Immature natural killer cell (primary cell): ENCODE data around the gene ENSA. TPM values are rescaled to one million over a fixed set of nuclear protein-coding genes. Genes with fewer than 3 reads are reported as not detected.
A peak's percentile ranks its signal among the peaks of the same experiment; 100 is the strongest.
"Not testable (repeated sequence)": the region's sequence is repeated elsewhere in the genome, so short reads cannot be mapped to it uniquely, and the experiment has no call there.

ENCODE experiments used
- DNase-seq, 3 donors: peaks; one replicate each; pipeline ENCODE4 v3.0.0; 2022; ENCODE audit warnings: mixed read lengths in 1 of 3
- H3K27ac Mint-ChIP-seq, 6 donors: one replicate each; pipeline ENCODE4 v1.8.0; 2020; ENCODE audit warnings: mixed read lengths in 6 of 6, mild to moderate bottlenecking in 5 of 6, inconsistent platforms in 4 of 6, moderate library complexity in 3 of 6
- H3K27me3 Mint-ChIP-seq, 3 donors: one replicate each; pipeline ENCODE4 v1.8.0; 2020 to 2021; ENCODE audit warnings: low read depth in 3 of 3, mild to moderate bottlenecking in 3 of 3, mixed read lengths in 3 of 3, moderate library complexity in 3 of 3, inconsistent platforms in 1 of 3
- H3K36me3 Mint-ChIP-seq, 3 donors: one replicate each; pipeline ENCODE4 v1.8.0; 2020; ENCODE audit warnings: mixed read lengths in 3 of 3, inconsistent platforms in 2 of 3, mild to moderate bottlenecking in 2 of 3
- H3K4me1 Mint-ChIP-seq, 2 donors: one replicate each; pipeline ENCODE4 v1.8.0; 2020; ENCODE audit warnings: inconsistent platforms in 2 of 2, mild to moderate bottlenecking in 2 of 2, mixed read lengths in 2 of 2, moderate library complexity in 1 of 2
- H3K4me3 Mint-ChIP-seq, 5 donors: one replicate each; pipeline ENCODE4 v1.8.0; 2020; ENCODE audit warnings: mild to moderate bottlenecking in 5 of 5, mixed read lengths in 5 of 5, inconsistent platforms in 3 of 5, moderate library complexity in 3 of 5
- H3K9me3 Mint-ChIP-seq, 6 donors: one replicate each; pipeline ENCODE4 v1.8.0; 2020; ENCODE audit warnings: mild to moderate bottlenecking in 6 of 6, mixed read lengths in 6 of 6, inconsistent platforms in 4 of 6, moderate library complexity in 3 of 6
- polyA plus RNA-seq, 3 donors: library from polyadenylated mRNA; unstranded; fragments of 300-500 nt; fragmentation: Illumina TruSeq; gene quantifications; one replicate each; pipeline ENCODE4 v1.2.3, GENCODE V29; 2021

Gene ENSA
- polyA plus RNA-seq, 3 donors from 2014 or later, result 52.2 to 97.5 (median 82.3) TPM

- no peaks in the 10 kb centered on the region for H3K9me3 Mint-ChIP-seq
- H3K4me3 Mint-ChIP-seq, result peak overlapping the region; percentile 20 to 77 (median 63)
- H3K36me3 Mint-ChIP-seq, result peaks cover 4 to 19% (median 18%) of the 10 kb centered on the region in 3 donors
- peaks cover 40 to 56% of the 10 kb centered on the region in 2 donors for H3K4me1 Mint-ChIP-seq
- DNase-seq, result peak; percentile 57 to 68 (median 60)
- H3K27me3 Mint-ChIP-seq, result peaks cover 3 to 26% (median 5%) of the 10 kb centered on the region in 3 donors
- peak overlapping the region; percentile 90 to 100 (median 97) for H3K27ac Mint-ChIP-seq
Measured at GRCh38 chr1:150613061-150613920, 16.1 kb downstream of the ENSA start.

- Mint-ChIP-seq H3K4me3 (peak overlapping the region; percentile 25 to 71 (median 67)), H3K36me3 (peaks cover 2 to 17% (median 16%) of the 10 kb centered on the region in 3 donors), H3K9me3 (no peaks in the 10 kb centered on the region), H3K27me3 (peaks cover 3 to 26% (median 5%) of the 10 kb centered on the region in 3 donors), H3K4me1 (peaks cover 40 to 56% of the 10 kb centered on the region in 2 donors), H3K27ac (peak overlapping the region; percentile 90 to 100 (median 97))
- no peak for DNase-seq
Measured at GRCh38 chr1:150612014-150612345, 17.4 kb downstream of the ENSA start.

- H3K27me3 Mint-ChIP-seq, result peaks cover 2 to 26% (median 5%) of the 10 kb centered on the region in 3 donors
- peaks cover 0 to 9% (median 6%) of the 10 kb centered on the region in 3 donors for H3K36me3 Mint-ChIP-seq
- no peaks in the 10 kb centered on the region for H3K9me3 Mint-ChIP-seq
- peak overlapping the region; percentile 90 to 100 (median 97) for H3K27ac Mint-ChIP-seq
- no peak overlapping the region for H3K4me3 Mint-ChIP-seq
- peaks cover 37 to 43% of the 10 kb centered on the region in 2 donors for H3K4me1 Mint-ChIP-seq
- no peak for DNase-seq
Measured at GRCh38 chr1:150610576-150610975, 18.8 kb downstream of the ENSA start.

- peaks cover 0 to 7% (median 0%) of the 10 kb centered on the region in 3 donors for H3K36me3 Mint-ChIP-seq
- H3K27me3 Mint-ChIP-seq, result peaks cover 2 to 26% (median 5%) of the 10 kb centered on the region in 3 donors
- H3K27ac Mint-ChIP-seq, result peak overlapping the region; percentile 90 to 100 (median 97)
- no peak overlapping the region for H3K4me3 Mint-ChIP-seq
- peaks cover 34 to 35% of the 10 kb centered on the region in 2 donors for H3K4me1 Mint-ChIP-seq
- no peak for DNase-seq
- H3K9me3 Mint-ChIP-seq, result no peaks in the 10 kb centered on the region
Measured at GRCh38 chr1:150609732-150610131, 19.7 kb downstream of the ENSA start.

GRCh38 chr1:150606463-150607142, 22.8 kb downstream of the ENSA start:
- peaks cover 0 to 4% (median 2%) of the 10 kb centered on the region in 3 donors for H3K27me3 Mint-ChIP-seq
- peaks cover 7 to 10% of the 10 kb centered on the region in 2 donors for H3K4me1 Mint-ChIP-seq
- no peaks in the 10 kb centered on the region for H3K36me3 Mint-ChIP-seq
- no peak for DNase-seq
- H3K27ac Mint-ChIP-seq, result peak overlapping the region in 2 of 6 donors; percentile 43 to 86
- no peaks in the 10 kb centered on the region for H3K9me3 Mint-ChIP-seq
- H3K4me3 Mint-ChIP-seq, result no peak overlapping the region

GRCh38 chr1:150605451-150605731, 24.0 kb downstream of the ENSA start:
- not testable (repeated sequence) for H3K27ac Mint-ChIP-seq, DNase-seq, H3K4me3 Mint-ChIP-seq, H3K4me1 Mint-ChIP-seq, H3K36me3 Mint-ChIP-seq, H3K9me3 Mint-ChIP-seq, H3K27me3 Mint-ChIP-seq

- H3K27ac Mint-ChIP-seq, result peak overlapping the region in 2 of 6 donors; percentile 11 to 68
- H3K4me3 Mint-ChIP-seq, result no peak overlapping the region
- H3K36me3 Mint-ChIP-seq, result peaks cover 0 to 6% (median 0%) of the 10 kb centered on the region in 3 donors
Measured at GRCh38 chr1:150604226-150604588, 25.2 kb downstream of the ENSA start.

GRCh38 chr1:150603711-150604110, 25.7 kb downstream of the ENSA start:
- H3K9me3 Mint-ChIP-seq, result no peaks in the 10 kb centered on the region
- H3K27me3 Mint-ChIP-seq, result no peaks in the 10 kb centered on the region
- peaks cover 0 to 6% (median 0%) of the 10 kb centered on the region in 3 donors for H3K36me3 Mint-ChIP-seq
- no peak overlapping the region for H3K4me3 Mint-ChIP-seq
- peak overlapping the region in 1 of 6 donors; percentile 61 for H3K27ac Mint-ChIP-seq
- H3K4me1 Mint-ChIP-seq, result no peaks in the 10 kb centered on the region
- no peak for DNase-seq

More at GRCh38 chr1:150604226-150604588, 25.2 kb downstream of the ENSA start:
- no peaks in the 10 kb centered on the region for H3K4me1 Mint-ChIP-seq
- H3K27me3 Mint-ChIP-seq, result no peaks in the 10 kb centered on the region
- DNase-seq, result no peak
- H3K9me3 Mint-ChIP-seq, result no peaks in the 10 kb centered on the region

GRCh38 chr1:150602372-150602771, 27.0 kb downstream of the ENSA start:
- not testable (repeated sequence) for H3K4me3 Mint-ChIP-seq, H3K27ac Mint-ChIP-seq, H3K36me3 Mint-ChIP-seq, H3K4me1 Mint-ChIP-seq, H3K27me3 Mint-ChIP-seq, DNase-seq, H3K9me3 Mint-ChIP-seq

- Mint-ChIP-seq H3K36me3 (peaks cover 0 to 6% (median under 1%) of the 10 kb centered on the region in 3 donors), H3K4me3 (no peak overlapping the region), H3K9me3 (no peaks in the 10 kb centered on the region), H3K4me1 (no peaks in the 10 kb centered on the region), H3K27me3 (no peaks in the 10 kb centered on the region), H3K27ac (peak overlapping the region in 2 of 6 donors; percentile 11 to 35)
- DNase-seq, result no peak
Measured at GRCh38 chr1:150601540-150601939, 27.9 kb downstream of the ENSA start.

- not testable (repeated sequence) for H3K4me3 Mint-ChIP-seq, H3K4me1 Mint-ChIP-seq, H3K27me3 Mint-ChIP-seq, DNase-seq, H3K9me3 Mint-ChIP-seq
- Mint-ChIP-seq H3K36me3 (peaks cover 0 to 16% (median 4%) of the 10 kb centered on the region in 3 donors), H3K27ac (peak overlapping the region in 1 of 6 donors; percentile 2)
Measured at GRCh38 chr1:150598346-150598745, 31.1 kb downstream of the ENSA start.

- no peaks in the 10 kb centered on the region for H3K4me1 Mint-ChIP-seq
- H3K36me3 Mint-ChIP-seq, result peaks cover 0 to 17% (median 4%) of the 10 kb centered on the region in 3 donors
- peak overlapping the region in 1 of 6 donors; percentile 58 for H3K27ac Mint-ChIP-seq
- no peak for DNase-seq
- no peaks in the 10 kb centered on the region for H3K9me3 Mint-ChIP-seq
- no peaks in the 10 kb centered on the region for H3K27me3 Mint-ChIP-seq
- no peak overlapping the region for H3K4me3 Mint-ChIP-seq
Measured at GRCh38 chr1:150596976-150597375, 32.4 kb downstream of the ENSA start.

- Mint-ChIP-seq H3K4me1 (no peaks in the 10 kb centered on the region), H3K27ac (peak overlapping the region; percentile 8 to 70 (median 26)), H3K4me3 (no peak overlapping the region), H3K27me3 (no peaks in the 10 kb centered on the region), H3K36me3 (peaks cover 0 to 17% (median 4%) of the 10 kb centered on the region in 3 donors), H3K9me3 (no peaks in the 10 kb centered on the region)
- DNase-seq, result no peak
Measured at GRCh38 chr1:150596095-150596892, 33.1 kb downstream of the ENSA start.
